Gastrocnemius medialis (tissue), 4 donors: ENCODE data around the gene LZTR1. TPM values are rescaled to one million over a fixed set of nuclear protein-coding genes. Genes with fewer than 3 reads are reported as not detected.

ENCODE experiments used
- ATAC-seq, 2 donors: fragments of 150-250 bp; one replicate each; pipeline ENCODE4 v1.9.1; 2016
- DNase-seq, 2 donors: peaks; one replicate each; pipeline ENCODE4 v3.0.0-alpha.2; 2019
- H3K27ac ChIP-seq, 4 donors: fragments of 200-600 bp; sonication (generic); 1 replicate in 1 of 4; 2 replicates in 3 of 4; pipeline ENCODE4 v1.5.1; 2016 to 2018; ENCODE audit warnings: mild to moderate bottlenecking in 2 of 4, moderate library complexity in 1 of 4
- H3K27me3 ChIP-seq, 3 donors: fragments of 200-600 bp; sonication (generic) in 2 of 3; 1 replicate in 1 of 3; 2 replicates in 2 of 3; pipeline versions ENCODE4 v1.5.1 to v1.6.0; 2016 to 2019; ENCODE audit warnings: mild to moderate bottlenecking in 1 of 3, moderate library complexity in 1 of 3
- H3K36me3 ChIP-seq, 2 donors: fragments of 200-600 bp; sonication (generic) in 1 of 2; one replicate each; pipeline ENCODE4 v1.5.1; 2017 to 2018
- H3K4me1 ChIP-seq, 2 donors: fragments of 200-600 bp; sonication (generic) in 1 of 2; one replicate each; pipeline ENCODE4 v1.5.1; 2016 to 2017; ENCODE audit warnings: mild to moderate bottlenecking in 2 of 2
- H3K4me3 ChIP-seq, 4 donors: fragments of 200-600 bp; sonication (generic) in 3 of 4; 1 replicate in 1 of 4; 2 replicates in 3 of 4; pipeline ENCODE4 v1.5.1; 2016 to 2019; ENCODE audit warnings: mild to moderate bottlenecking in 2 of 4
- H3K9me3 ChIP-seq, 3 donors: fragments of 200-600 bp; sonication (generic) in 2 of 3; 1 replicate in 1 of 3; 2 replicates in 2 of 3; pipeline ENCODE4 v1.5.1; 2016 to 2019
- POLR2A ChIP-seq, 2 donors: fragments of 450-650 bp; IDR thresholded peaks; one replicate each; pipeline ENCODE4 v1.6.1; 2017; ENCODE audit warnings: antibody characterized with exemption in 2 of 2, mild to moderate bottlenecking in 2 of 2, moderate library complexity in 2 of 2
- in situ Hi-C, 4 donors: fragments of 200-750 bp; cut with MboI; loops; one replicate each; pipeline versions ENCODE4 v1.15.0 to v1.8.0; 2017; ENCODE audit warnings: low sequenced_read_pairs in 4 of 4
- intact Hi-C: fragments of 100-400 bp; cut with DNase I; formaldehyde crosslinking; loops from one replicate; pipeline ENCODE4 v1.15.1; 2023; ENCODE audit warnings: low total_unique reads
- total RNA-seq, 4 donors: library from RNA; depleted of rRNA; stranded (reverse); fragments of >200 nt; gene quantifications; one replicate each; pipeline versions ENCODE4 v1.1.0 to v1.2.3, GENCODE V29; 2016
- TF ChIP-seq, protein P1 (sequence below), 5 experiments: fragments of 450-650 bp in 3 of 5; fragments of 200-600 bp in 2 of 5; sonication (generic) in 2 of 5; IDR thresholded peaks in 4 of 5; conservative IDR thresholded peaks in 1 of 5; 1 replicate in 4 of 5; 2 replicates in 1 of 5; pipeline ENCODE4 v1.5.1; 2016 to 2019; ENCODE audit warnings: antibody characterized with exemption in 5 of 5, mild to moderate bottlenecking in 3 of 5, moderate library complexity in 3 of 5

The LZTR1 gene
- total RNA-seq, 4 donors from 2014 or later: 25.4 to 36.4 (median 26.3) TPM

DNA sequence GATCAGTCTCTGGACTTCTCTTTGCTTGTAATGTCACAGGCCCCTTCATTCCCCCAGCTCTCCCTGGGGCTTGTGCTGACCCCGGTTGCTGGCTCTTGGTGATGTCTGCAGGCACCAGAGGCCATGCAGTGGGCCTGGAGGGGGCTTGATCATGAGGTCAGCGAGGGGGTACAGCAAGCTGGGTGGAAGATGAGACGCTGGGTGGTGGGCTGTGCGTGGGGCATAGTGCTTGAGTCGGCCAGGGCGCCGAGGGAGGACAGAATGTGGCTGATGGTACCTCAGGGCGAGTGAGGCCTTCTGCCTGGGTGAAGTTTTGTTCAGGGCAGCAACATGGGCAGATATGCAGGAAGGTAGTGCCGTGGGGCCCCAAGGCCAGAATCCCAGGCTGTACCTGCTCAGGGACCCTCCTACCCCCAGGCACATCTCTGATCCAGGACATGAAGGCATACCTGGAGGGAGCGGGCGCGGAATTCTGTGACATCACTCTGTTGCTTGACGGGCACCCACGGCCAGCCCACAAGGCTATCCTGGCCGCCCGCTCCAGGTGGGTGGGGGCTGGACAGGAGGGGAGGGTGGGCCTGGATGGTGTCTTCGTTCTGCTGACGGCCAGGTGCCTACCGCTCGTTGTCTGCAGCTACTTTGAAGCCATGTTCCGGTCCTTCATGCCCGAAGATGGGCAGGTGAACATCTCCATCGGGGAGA lies 13.4 kb downstream of the LZTR1 start:
- DNase-seq (no peak), ATAC-seq (no peak)
- Histone ChIP-seq H3K36me3 (peaks cover 0 to 78% of the 10 kb centered on the region in 2 donors), H3K4me1 (peaks cover 2 to 11% of the 10 kb centered on the region in 2 donors), H3K4me3 (no peak overlapping the region), H3K27ac (no peak overlapping the region), H3K27me3 (no peaks in the 10 kb centered on the region), H3K9me3 (no peaks in the 10 kb centered on the region)
- in situ Hi-C loops (no loop called here), intact Hi-C loops (loop anchor here (5.0 kb wide), 1 partner anchor 33 kb away; no protein-coding TSS in a partner anchor)
- TF ChIP-seq, protein P1, sequence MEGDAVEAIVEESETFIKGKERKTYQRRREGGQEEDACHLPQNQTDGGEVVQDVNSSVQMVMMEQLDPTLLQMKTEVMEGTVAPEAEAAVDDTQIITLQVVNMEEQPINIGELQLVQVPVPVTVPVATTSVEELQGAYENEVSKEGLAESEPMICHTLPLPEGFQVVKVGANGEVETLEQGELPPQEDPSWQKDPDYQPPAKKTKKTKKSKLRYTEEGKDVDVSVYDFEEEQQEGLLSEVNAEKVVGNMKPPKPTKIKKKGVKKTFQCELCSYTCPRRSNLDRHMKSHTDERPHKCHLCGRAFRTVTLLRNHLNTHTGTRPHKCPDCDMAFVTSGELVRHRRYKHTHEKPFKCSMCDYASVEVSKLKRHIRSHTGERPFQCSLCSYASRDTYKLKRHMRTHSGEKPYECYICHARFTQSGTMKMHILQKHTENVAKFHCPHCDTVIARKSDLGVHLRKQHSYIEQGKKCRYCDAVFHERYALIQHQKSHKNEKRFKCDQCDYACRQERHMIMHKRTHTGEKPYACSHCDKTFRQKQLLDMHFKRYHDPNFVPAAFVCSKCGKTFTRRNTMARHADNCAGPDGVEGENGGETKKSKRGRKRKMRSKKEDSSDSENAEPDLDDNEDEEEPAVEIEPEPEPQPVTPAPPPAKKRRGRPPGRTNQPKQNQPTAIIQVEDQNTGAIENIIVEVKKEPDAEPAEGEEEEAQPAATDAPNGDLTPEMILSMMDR (IDR thresholded peaks at IDR 0.05 in 4 of 5, conservative IDR thresholded peaks at IDR 0.05 in 1 of 5): no peak
- TF ChIP-seq POLR2A (IDR thresholded peaks at IDR 0.05): no peak

DNA sequence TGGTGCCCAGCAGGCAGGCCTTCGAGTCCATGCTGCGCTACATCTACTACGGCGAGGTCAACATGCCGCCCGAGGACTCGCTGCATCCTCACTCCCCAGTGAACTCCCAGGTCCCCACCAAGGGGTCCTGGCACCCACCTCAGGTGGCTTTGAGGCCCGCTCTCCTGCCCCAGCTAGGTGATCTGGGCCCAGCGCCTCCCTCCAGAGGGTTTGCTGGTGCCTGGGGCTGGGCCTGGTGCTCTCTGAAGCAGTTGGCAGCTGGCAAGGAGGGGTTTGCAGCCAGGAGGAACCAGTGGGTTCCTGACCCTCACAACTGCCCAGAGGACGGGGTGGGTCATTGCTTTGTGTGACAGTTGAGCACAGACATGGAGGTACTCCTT lies 13.9 kb downstream of the LZTR1 start:
- Histone ChIP-seq H3K4me3 (no peak overlapping the region), H3K27me3 (no peaks in the 10 kb centered on the region), H3K36me3 (peaks cover 0 to 73% of the 10 kb centered on the region in 2 donors), H3K4me1 (peaks cover 7 to 17% of the 10 kb centered on the region in 2 donors), H3K9me3 (no peaks in the 10 kb centered on the region), H3K27ac (no peak overlapping the region)
- DNase-seq (no peak), ATAC-seq (no peak)
- no peak for TF ChIP-seq POLR2A (IDR thresholded peaks at IDR 0.05)
- TF ChIP-seq, protein P1 (IDR thresholded peaks at IDR 0.05 in 4 of 5, conservative IDR thresholded peaks at IDR 0.05 in 1 of 5): no peak
- in situ Hi-C loops (no loop called here), intact Hi-C loops (loop anchor here (5.0 kb wide), 1 partner anchor 34 kb away; no protein-coding TSS in a partner anchor)

DNA sequence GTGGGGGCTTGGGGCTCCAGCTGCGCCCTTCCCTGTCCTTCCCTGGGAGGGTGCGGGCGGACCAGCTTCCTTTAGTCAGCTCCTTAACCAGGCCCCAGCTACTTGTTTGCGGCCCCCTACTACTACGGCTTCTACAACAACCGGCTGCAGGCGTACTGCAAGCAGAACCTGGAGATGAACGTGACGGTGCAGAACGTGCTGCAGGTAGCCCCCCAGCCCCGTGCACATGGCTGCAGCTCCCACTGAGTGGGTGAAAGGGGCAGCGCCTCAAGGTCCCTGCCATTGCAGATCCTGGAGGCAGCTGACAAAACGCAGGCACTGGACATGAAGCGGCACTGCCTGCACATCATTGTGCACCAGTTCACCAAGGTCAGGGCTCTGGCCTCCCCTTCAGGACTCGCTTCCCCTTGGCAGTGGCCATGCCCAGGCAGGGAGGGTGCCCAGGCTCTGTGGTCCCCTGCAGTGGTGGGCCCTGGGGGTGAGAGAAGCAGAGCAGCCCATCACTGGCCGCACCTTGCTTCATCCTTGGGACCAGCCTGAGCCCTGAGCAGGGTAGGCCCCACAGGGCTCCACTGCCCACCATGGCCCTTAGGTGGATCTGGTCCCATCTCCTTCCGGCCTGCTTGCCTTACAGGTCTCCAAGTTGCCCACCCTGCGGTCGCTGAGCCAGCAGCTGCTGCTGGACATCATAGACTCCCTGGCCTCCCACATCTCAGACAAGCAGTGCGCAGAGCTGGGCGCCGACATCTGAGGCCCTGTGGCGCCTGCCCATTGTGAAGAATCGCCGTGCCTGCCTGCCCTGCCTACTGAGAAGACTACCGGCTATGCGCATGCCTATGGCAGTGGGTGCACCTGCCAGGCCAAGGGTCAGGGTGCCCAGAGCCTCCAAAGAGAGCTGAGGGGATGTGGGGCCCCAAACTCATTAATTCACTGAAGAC lies 14.8 kb downstream of the LZTR1 start:
- no peak for DNase-seq
- TF ChIP-seq, protein P1 (IDR thresholded peaks at IDR 0.05 in 4 of 5, conservative IDR thresholded peaks at IDR 0.05 in 1 of 5): no peak
- TF ChIP-seq POLR2A (IDR thresholded peaks at IDR 0.05): no peak
- in situ Hi-C loops (no loop called here), intact Hi-C loops (loop anchor here (5.0 kb wide), 1 partner anchor 35 kb away; no protein-coding TSS in a partner anchor)
- no peak overlapping the region for H3K27ac ChIP-seq
- H3K4me3 ChIP-seq: no peak overlapping the region
- peaks cover 11 to 21% of the 10 kb centered on the region in 2 donors for H3K4me1 ChIP-seq
- H3K9me3 ChIP-seq: no peaks in the 10 kb centered on the region
- ATAC-seq: no peak
- peaks cover 0 to 65% of the 10 kb centered on the region in 2 donors for H3K36me3 ChIP-seq
- no peaks in the 10 kb centered on the region for H3K27me3 ChIP-seq

DNA sequence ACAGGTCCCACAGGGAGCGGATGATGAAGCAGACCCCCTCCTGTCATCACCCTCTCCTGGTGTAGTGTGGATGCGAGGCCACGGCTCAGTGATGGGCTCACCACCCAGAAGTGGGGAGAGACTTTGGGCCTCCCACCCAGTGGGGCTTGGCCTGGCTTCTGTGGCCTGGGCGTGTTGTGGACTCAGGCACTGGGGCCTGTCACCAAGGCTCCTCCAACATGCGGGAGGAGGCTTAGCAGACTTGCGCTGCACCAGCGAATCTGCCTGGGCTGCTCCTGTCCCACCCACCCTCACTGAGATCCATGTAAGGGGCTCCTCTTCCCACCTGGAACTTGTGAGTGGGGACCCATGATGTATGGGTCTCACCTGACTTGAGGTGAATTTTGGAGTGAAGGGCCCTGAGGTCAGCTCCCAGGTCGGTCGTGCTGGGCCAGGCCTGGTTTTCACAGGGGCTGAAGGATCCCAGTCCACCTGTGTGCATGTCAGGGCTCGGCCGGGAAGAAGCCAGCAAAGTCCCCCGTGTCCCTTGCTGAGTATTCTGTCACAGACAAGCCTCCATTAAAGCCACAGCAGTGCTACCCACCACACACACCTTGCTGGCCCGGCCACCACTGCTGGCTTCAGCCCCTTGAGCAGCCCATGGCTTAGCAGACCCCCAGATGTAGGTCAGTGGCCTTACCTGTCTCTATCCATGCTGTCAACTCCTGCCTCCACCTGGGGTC lies 15.6 kb downstream of the LZTR1 start:
- no peak for TF ChIP-seq POLR2A (IDR thresholded peaks at IDR 0.05)
- TF ChIP-seq, protein P1 (IDR thresholded peaks at IDR 0.05 in 4 of 5, conservative IDR thresholded peaks at IDR 0.05 in 1 of 5): no peak
- Histone ChIP-seq H3K4me1 (peaks cover 11 to 21% of the 10 kb centered on the region in 2 donors), H3K27ac (no peak overlapping the region), H3K36me3 (peaks cover 0 to 56% of the 10 kb centered on the region in 2 donors), H3K4me3 (no peak overlapping the region), H3K27me3 (no peaks in the 10 kb centered on the region), H3K9me3 (no peaks in the 10 kb centered on the region)
- DNase-seq (no peak), ATAC-seq (no peak)
- intact Hi-C loops (loop anchor here (5.0 kb wide), 1 partner anchor 35 kb away; no protein-coding TSS in a partner anchor), in situ Hi-C loops (no loop called here)
